Neural cell (in vitro differentiated cells): ENCODE results near the gene CHEK1. TPM values are rescaled to one million over a fixed set of nuclear protein-coding genes. Genes with fewer than 3 reads are reported as not detected.

Experiments used
- H2AFZ ChIP-seq: fragments of 200-600, 300-800 bp; sonication (generic), shearing (Covaris generic); 2 replicates; pipeline ENCODE4 v1.6.0; 2014; ENCODE audit warnings: low read depth, mild to moderate bottlenecking, antibody characterized with exemption, low read length, moderate library complexity
- H3F3A ChIP-seq: fragments of 200-600 bp; shearing (Covaris generic); 2 replicates; pipeline ENCODE4 v1.6.1; 2016; ENCODE audit warnings: mild to moderate bottlenecking, moderate library complexity, mixed read lengths, antibody characterized with exemption, low read length; ENCODE audit not compliant: insufficient read depth, poor library complexity, severe bottlenecking
- H3K27ac ChIP-seq: fragments of 200-600, 300-800 bp; sonication (generic), shearing (Covaris generic); 2 replicates; pipeline ENCODE4 v1.5.1; 2014; ENCODE audit warnings: mild to moderate bottlenecking, low read length, moderate library complexity
- H3K27me3 ChIP-seq: fragments of 300-800, 200-600 bp; sonication (generic), shearing (Covaris generic); 2 replicates; pipeline ENCODE4 v1.6.0; 2014; ENCODE audit warnings: mild to moderate bottlenecking, low read depth, low read length, moderate library complexity; ENCODE audit not compliant: insufficient read depth
- H3K36me3 ChIP-seq: fragments of 300-800, 200-600 bp; sonication (generic), shearing (Covaris generic); 2 replicates; pipeline ENCODE4 v1.5.1; 2014; ENCODE audit warnings: mild to moderate bottlenecking, antibody characterized with exemption, low read length, moderate library complexity; ENCODE audit not compliant: insufficient read depth
- H3K4me2 ChIP-seq: fragments of 300-800, 200-600 bp; sonication (generic), shearing (Covaris generic); 2 replicates; pipeline ENCODE4 v1.6.0; 2014; ENCODE audit warnings: mild to moderate bottlenecking, low read length
- H3K4me3 ChIP-seq: fragments of 300-800, 200-600 bp; sonication (generic), shearing (Covaris generic); 2 replicates; pipeline ENCODE4 v1.5.1; 2014; ENCODE audit warnings: mild to moderate bottlenecking, low read length, moderate library complexity
- H3K79me2 ChIP-seq: fragments of 200-600 bp; shearing (Covaris generic); replicated peaks from 2 replicates; pipeline ENCODE4 v1.6.0; 2014; ENCODE audit warnings: mild to moderate bottlenecking, low read length, moderate library complexity; ENCODE audit not compliant: insufficient read depth
- H3K9ac ChIP-seq: fragments of 300-800, 200-600 bp; sonication (generic), shearing (Covaris generic); 2 replicates; pipeline ENCODE4 v1.6.1; 2016; ENCODE audit warnings: mild to moderate bottlenecking, low read length, mixed read lengths
- H3K9me2 ChIP-seq: fragments of 200-600 bp; shearing (Covaris generic); 2 replicates; pipeline ENCODE4 v1.6.1; 2016; ENCODE audit warnings: mild to moderate bottlenecking, low read length, mixed read lengths; ENCODE audit not compliant: insufficient read depth
- H3K9me3 ChIP-seq: fragments of 200-600, 300-800 bp; sonication (generic), shearing (Covaris generic); 2 replicates; pipeline ENCODE4 v1.6.1; 2016; ENCODE audit warnings: mild to moderate bottlenecking, mixed run types, low read length, moderate library complexity, mixed read lengths
- H4K20me1 ChIP-seq: fragments of 200-600 bp; shearing (Covaris generic); 2 replicates; pipeline ENCODE4 v1.6.1; 2016; ENCODE audit warnings: mild to moderate bottlenecking, mixed run types; ENCODE audit not compliant: insufficient read depth
- EP300 ChIP-seq: fragments of 450-650 bp; conservative IDR thresholded peaks from 2 replicates; pipeline ENCODE4 v1.6.1; 2014; ENCODE audit warnings: antibody characterized with exemption, mild to moderate bottlenecking, moderate library complexity; ENCODE audit not compliant: poor library complexity, severe bottlenecking
- EZH2 ChIP-seq: fragments of 200-600, 300-800 bp; shearing (Covaris generic), sonication (generic); IDR thresholded peaks from 2 replicates; pipeline ENCODE4 v1.6.1; 2014; ENCODE audit warnings: antibody characterized with exemption, low read length, borderline replicate concordance, mild to moderate bottlenecking; ENCODE audit not compliant: insufficient read depth, poor library complexity, severe bottlenecking
- MXI1 ChIP-seq: fragments of 450-650 bp; conservative IDR thresholded peaks from 2 replicates; pipeline ENCODE4 v1.6.1; 2014; ENCODE audit warnings: antibody characterized with exemption, mild to moderate bottlenecking; ENCODE audit not compliant: poor library complexity, severe bottlenecking
- POLR2AphosphoS5 ChIP-seq: IDR thresholded peaks from 2 replicates; pipeline ENCODE4 v1.6.1; 2012
- RAD21 ChIP-seq: fragments of 450-650 bp; conservative IDR thresholded peaks from 2 replicates; pipeline ENCODE4 v1.6.1; 2014; ENCODE audit warnings: antibody characterized with exemption, mild to moderate bottlenecking, moderate library complexity
- SMC3 ChIP-seq: fragments of 450-650 bp; conservative IDR thresholded peaks from 2 replicates; pipeline ENCODE4 v1.6.1; 2014; ENCODE audit warnings: antibody characterized with exemption, mild to moderate bottlenecking, moderate library complexity; ENCODE audit not compliant: poor library complexity
- TAF1 ChIP-seq: IDR thresholded peaks from 2 replicates; pipeline ENCODE4 v1.6.1; 2012; ENCODE audit warnings: low read depth
- polyA plus RNA-seq: library from polyadenylated mRNA; depleted of rRNA; stranded (reverse); fragments of >200 nt; gene quantifications from 2 replicates; pipeline ENCODE4 v1.2.3, GENCODE V29; 2014
- TF ChIP-seq, protein P1 (sequence below): fragments of 450-650 bp; IDR thresholded peaks from 2 replicates; pipeline ENCODE4 v1.5.1; 2014; ENCODE audit warnings: antibody characterized with exemption, mild to moderate bottlenecking, moderate library complexity; ENCODE audit not compliant: poor library complexity, severe bottlenecking
- TF ChIP-seq, protein P2 (sequence below): IDR thresholded peaks from 2 replicates; pipeline ENCODE4 v1.6.1; 2012; ENCODE audit warnings: borderline replicate concordance

CHEK1 gene
- polyA plus RNA-seq, 1 donor from 2014 or later = 33.0 TPM

GRCh38 chr11:125593114-125593820 lies 31.7 kb upstream of the CHEK1 start:
- peak overlapping the region; percentile 84 for H3K27ac ChIP-seq
- no peaks in the 10 kb centered on the region for H3F3A ChIP-seq
- H2AFZ ChIP-seq = peak overlapping the region; percentile 89
- H3K9ac ChIP-seq = peak overlapping the region; percentile 82
- H3K79me2 ChIP-seq = peaks cover 38% of the 10 kb centered on the region
- H3K36me3 ChIP-seq = no peaks in the 10 kb centered on the region
- H3K4me3 ChIP-seq = peak overlapping the region; percentile 94
- no peaks in the 10 kb centered on the region for H3K27me3 ChIP-seq
- TF ChIP-seq TAF1 (no peak), SMC3 (peak; percentile 15)
- H3K9me3 ChIP-seq = no peaks in the 10 kb centered on the region
- no peaks in the 10 kb centered on the region for H4K20me1 ChIP-seq
- H3K4me2 ChIP-seq = peak overlapping the region; percentile 98
- no peaks in the 10 kb centered on the region for H3K9me2 ChIP-seq

- Histone ChIP-seq H3K9me2 (no peaks in the 10 kb centered on the region), H3K27ac (no peak overlapping the region), H3K4me2 (no peak overlapping the region), H2AFZ (no peak overlapping the region), H3K9ac (no peak overlapping the region), H3K4me3 (peak overlapping the region; percentile 94), H3K79me2 (peaks cover 38% of the 10 kb centered on the region), H3K36me3 (no peaks in the 10 kb centered on the region), H3K27me3 (no peaks in the 10 kb centered on the region), H3F3A (no peaks in the 10 kb centered on the region), H4K20me1 (no peaks in the 10 kb centered on the region), H3K9me3 (no peaks in the 10 kb centered on the region)
- TF ChIP-seq, protein P1, sequence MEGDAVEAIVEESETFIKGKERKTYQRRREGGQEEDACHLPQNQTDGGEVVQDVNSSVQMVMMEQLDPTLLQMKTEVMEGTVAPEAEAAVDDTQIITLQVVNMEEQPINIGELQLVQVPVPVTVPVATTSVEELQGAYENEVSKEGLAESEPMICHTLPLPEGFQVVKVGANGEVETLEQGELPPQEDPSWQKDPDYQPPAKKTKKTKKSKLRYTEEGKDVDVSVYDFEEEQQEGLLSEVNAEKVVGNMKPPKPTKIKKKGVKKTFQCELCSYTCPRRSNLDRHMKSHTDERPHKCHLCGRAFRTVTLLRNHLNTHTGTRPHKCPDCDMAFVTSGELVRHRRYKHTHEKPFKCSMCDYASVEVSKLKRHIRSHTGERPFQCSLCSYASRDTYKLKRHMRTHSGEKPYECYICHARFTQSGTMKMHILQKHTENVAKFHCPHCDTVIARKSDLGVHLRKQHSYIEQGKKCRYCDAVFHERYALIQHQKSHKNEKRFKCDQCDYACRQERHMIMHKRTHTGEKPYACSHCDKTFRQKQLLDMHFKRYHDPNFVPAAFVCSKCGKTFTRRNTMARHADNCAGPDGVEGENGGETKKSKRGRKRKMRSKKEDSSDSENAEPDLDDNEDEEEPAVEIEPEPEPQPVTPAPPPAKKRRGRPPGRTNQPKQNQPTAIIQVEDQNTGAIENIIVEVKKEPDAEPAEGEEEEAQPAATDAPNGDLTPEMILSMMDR = no peak
- TF ChIP-seq MXI1 = no peak
- no peak for TF ChIP-seq RAD21
- TF ChIP-seq, protein P2, sequence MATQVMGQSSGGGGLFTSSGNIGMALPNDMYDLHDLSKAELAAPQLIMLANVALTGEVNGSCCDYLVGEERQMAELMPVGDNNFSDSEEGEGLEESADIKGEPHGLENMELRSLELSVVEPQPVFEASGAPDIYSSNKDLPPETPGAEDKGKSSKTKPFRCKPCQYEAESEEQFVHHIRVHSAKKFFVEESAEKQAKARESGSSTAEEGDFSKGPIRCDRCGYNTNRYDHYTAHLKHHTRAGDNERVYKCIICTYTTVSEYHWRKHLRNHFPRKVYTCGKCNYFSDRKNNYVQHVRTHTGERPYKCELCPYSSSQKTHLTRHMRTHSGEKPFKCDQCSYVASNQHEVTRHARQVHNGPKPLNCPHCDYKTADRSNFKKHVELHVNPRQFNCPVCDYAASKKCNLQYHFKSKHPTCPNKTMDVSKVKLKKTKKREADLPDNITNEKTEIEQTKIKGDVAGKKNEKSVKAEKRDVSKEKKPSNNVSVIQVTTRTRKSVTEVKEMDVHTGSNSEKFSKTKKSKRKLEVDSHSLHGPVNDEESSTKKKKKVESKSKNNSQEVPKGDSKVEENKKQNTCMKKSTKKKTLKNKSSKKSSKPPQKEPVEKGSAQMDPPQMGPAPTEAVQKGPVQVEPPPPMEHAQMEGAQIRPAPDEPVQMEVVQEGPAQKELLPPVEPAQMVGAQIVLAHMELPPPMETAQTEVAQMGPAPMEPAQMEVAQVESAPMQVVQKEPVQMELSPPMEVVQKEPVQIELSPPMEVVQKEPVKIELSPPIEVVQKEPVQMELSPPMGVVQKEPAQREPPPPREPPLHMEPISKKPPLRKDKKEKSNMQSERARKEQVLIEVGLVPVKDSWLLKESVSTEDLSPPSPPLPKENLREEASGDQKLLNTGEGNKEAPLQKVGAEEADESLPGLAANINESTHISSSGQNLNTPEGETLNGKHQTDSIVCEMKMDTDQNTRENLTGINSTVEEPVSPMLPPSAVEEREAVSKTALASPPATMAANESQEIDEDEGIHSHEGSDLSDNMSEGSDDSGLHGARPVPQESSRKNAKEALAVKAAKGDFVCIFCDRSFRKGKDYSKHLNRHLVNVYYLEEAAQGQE = no peak
- TF ChIP-seq EP300 = no peak
- TF ChIP-seq POLR2AphosphoS5 = no peak
- TF ChIP-seq EZH2 = no peak
- no peak for TF ChIP-seq TAF1
- no peak for TF ChIP-seq SMC3
Observed at GRCh38 chr11:125594958-125595357, 30.0 kb upstream of the CHEK1 start.
